ENCODE measurements around the gene ELAVL3.
"Not testable (repeated sequence)": the region's sequence is repeated elsewhere in the genome, so short reads cannot be mapped to it uniquely, and the experiment has no call there.

ELAVL3 gene

DNA sequence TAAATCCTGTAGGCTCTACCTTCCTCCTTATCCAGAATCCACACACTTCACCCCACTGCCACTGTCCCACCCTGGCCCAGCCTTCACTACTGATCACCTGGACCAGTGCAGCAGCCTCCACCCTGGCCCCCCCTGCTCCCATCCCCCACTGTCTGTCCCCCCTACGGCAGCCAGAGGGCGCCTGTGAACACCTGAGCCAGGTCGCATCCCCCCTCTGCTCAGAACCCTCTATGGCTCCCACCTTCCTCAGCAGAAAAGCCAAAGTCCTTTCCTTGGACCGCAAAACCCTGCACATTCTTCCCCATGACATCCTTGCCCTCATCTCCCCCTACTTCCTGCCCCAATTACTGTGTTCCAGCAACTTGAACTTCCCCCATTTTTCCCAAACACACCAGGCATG lies 20.6 kb downstream of the ELAVL3 start:
- no peaks in the 10 kb centered on the region for H3K9me3 ChIP-seq
- no peak overlapping the region for H3K27ac ChIP-seq
- peak; percentile 18 for TF ChIP-seq CTCF (IDR thresholded peaks at IDR 0.05)
- H3K4me1 ChIP-seq (ENCODE audit: control insufficient read depth in 1 of 2, insufficient read depth in 1 of 2, low read depth in 1 of 2, low read length in 1 of 2), result no peaks in the 10 kb centered on the region
- peaks cover 33% of the 10 kb centered on the region for H3K27me3 ChIP-seq
- no peaks in the 10 kb centered on the region for H3K36me3 ChIP-seq
- H3K4me3 ChIP-seq (ENCODE audit: low read depth in 1 of 2, low read length in 1 of 2), result no peak overlapping the region

- H3K4me3 ChIP-seq (ENCODE audit: low read depth in 1 of 2, low read length in 1 of 2); H3K4me1 ChIP-seq (ENCODE audit: control insufficient read depth in 1 of 2, insufficient read depth in 1 of 2, low read depth in 1 of 2, low read length in 1 of 2); H3K9me3 ChIP-seq; H3K36me3 ChIP-seq; H3K27ac ChIP-seq: not testable (repeated sequence)
- H3K27me3 ChIP-seq, result peaks cover 43% of the 10 kb centered on the region
These were observed 21.9 kb downstream of the ELAVL3 start for GRCh38 chr19:11458912-11459311.

GRCh38 chr19:11458236-11458900 lies 22.5 kb downstream of the ELAVL3 start:
- Histone ChIP-seq H3K27ac (no peak overlapping the region), H3K4me3 (ENCODE audit: low read depth in 1 of 2, low read length in 1 of 2) (no peak overlapping the region), H3K27me3 (peaks cover 47% of the 10 kb centered on the region), H3K36me3 (no peaks in the 10 kb centered on the region), H3K4me1 (ENCODE audit: control insufficient read depth in 1 of 2, insufficient read depth in 1 of 2, low read depth in 1 of 2, low read length in 1 of 2) (no peaks in the 10 kb centered on the region), H3K9me3 (no peaks in the 10 kb centered on the region)
- no peak for TF ChIP-seq CTCF (IDR thresholded peaks at IDR 0.05)

- Histone ChIP-seq H3K27me3 (peaks cover 53% of the 10 kb centered on the region), H3K4me1 (ENCODE audit: control insufficient read depth in 1 of 2, insufficient read depth in 1 of 2, low read depth in 1 of 2, low read length in 1 of 2) (no peaks in the 10 kb centered on the region), H3K9me3 (no peaks in the 10 kb centered on the region), H3K4me3 (ENCODE audit: low read depth in 1 of 2, low read length in 1 of 2) (no peak overlapping the region), H3K27ac (no peak overlapping the region), H3K36me3 (no peaks in the 10 kb centered on the region)
- no peak for TF ChIP-seq CTCF (IDR thresholded peaks at IDR 0.05)
These were observed 23.0 kb downstream of the ELAVL3 start for GRCh38 chr19:11457831-11458230.

GRCh38 chr19:11457115-11457514 lies 23.7 kb downstream of the ELAVL3 start:
- H3K4me3 ChIP-seq (ENCODE audit: low read depth in 1 of 2, low read length in 1 of 2), result no peak overlapping the region
- H3K27me3 ChIP-seq, result peaks cover 57% of the 10 kb centered on the region
- H3K36me3 ChIP-seq, result no peaks in the 10 kb centered on the region
- H3K4me1 ChIP-seq (ENCODE audit: control insufficient read depth in 1 of 2, insufficient read depth in 1 of 2, low read depth in 1 of 2, low read length in 1 of 2), result no peaks in the 10 kb centered on the region
- no peak overlapping the region for H3K27ac ChIP-seq
- TF ChIP-seq CTCF (IDR thresholded peaks at IDR 0.05), result no peak
- no peaks in the 10 kb centered on the region for H3K9me3 ChIP-seq

DNA sequence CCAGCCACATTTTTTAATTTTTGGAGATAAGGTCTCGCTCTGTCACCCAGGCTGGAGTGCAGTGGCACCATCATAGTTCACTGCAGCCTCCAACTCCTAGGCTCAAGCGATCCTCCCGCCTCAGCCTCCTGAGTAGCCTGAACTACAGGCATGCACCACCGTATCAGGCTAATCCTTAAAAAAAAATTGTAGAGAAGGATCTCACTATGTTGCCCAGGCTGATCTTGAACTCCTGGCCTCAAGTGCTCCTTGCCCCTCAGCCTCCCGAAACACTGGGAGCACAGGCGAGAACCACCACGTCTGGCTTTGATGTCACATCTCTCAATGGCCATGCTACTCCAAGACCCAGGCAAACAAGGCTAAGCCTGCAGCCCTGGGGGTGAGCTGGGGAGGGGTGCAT lies 24.2 kb downstream of the ELAVL3 start:
- no peaks in the 10 kb centered on the region for H3K4me1 ChIP-seq (ENCODE audit: control insufficient read depth in 1 of 2, insufficient read depth in 1 of 2, low read depth in 1 of 2, low read length in 1 of 2)
- no peaks in the 10 kb centered on the region for H3K36me3 ChIP-seq
- H3K27me3 ChIP-seq, result peaks cover 62% of the 10 kb centered on the region
- H3K27ac ChIP-seq, result no peak overlapping the region
- no peak overlapping the region for H3K4me3 ChIP-seq (ENCODE audit: low read depth in 1 of 2, low read length in 1 of 2)
- H3K9me3 ChIP-seq, result no peaks in the 10 kb centered on the region
- no peak for TF ChIP-seq CTCF (IDR thresholded peaks at IDR 0.05)

- H3K4me1 ChIP-seq (ENCODE audit: control insufficient read depth in 1 of 2, insufficient read depth in 1 of 2, low read depth in 1 of 2, low read length in 1 of 2), result not testable (repeated sequence)
- peaks cover 10% of the 10 kb centered on the region for H3K36me3 ChIP-seq
- H3K27me3 ChIP-seq, result peaks cover 59% of the 10 kb centered on the region
These were observed 25.7 kb downstream of the ELAVL3 start for GRCh38 chr19:11455233-11455554.

More at GRCh38 chr19:11455233-11455554, 25.7 kb downstream of the ELAVL3 start:
- not testable (repeated sequence) for H3K4me3 ChIP-seq (ENCODE audit: low read depth in 1 of 2, low read length in 1 of 2); H3K9me3 ChIP-seq; H3K27ac ChIP-seq

All from neutrophil (primary cell).